Kidney (tissue), 22 donors: Measurements from ENCODE around the gene TCL1A. TPM values are rescaled to one million over a fixed set of nuclear protein-coding genes. Genes with fewer than 3 reads are reported as not detected.
"Not testable (repeated sequence)": the region's sequence is repeated elsewhere in the genome, so short reads cannot be mapped to it uniquely, and the experiment has no call there.

ENCODE experiments used
- DNase-seq, 5 donors: peaks; one replicate each; pipeline ENCODE4 v3.0.0-alpha.2; 2013 to 2020
- FAIRE-seq: peaks from 2 replicates; lab custom pipeline; 2012; peaks lifted over from hg19 to GRCh38; lab: Jason Lieb, UNC
- H3K27ac ChIP-seq, 2 donors: one replicate each; pipeline ENCODE4 v1.7.0; 2013; ENCODE audit warnings: low read depth in 2 of 2, low read length in 2 of 2, inconsistent platforms in 1 of 2
- H3K27me3 ChIP-seq: one replicate; pipeline ENCODE4 v1.7.1; 2013; ENCODE audit warnings: low read length, inconsistent platforms; ENCODE audit not compliant: control insufficient read depth, insufficient read depth
- H3K36me3 ChIP-seq, 3 donors: one replicate each; pipeline versions ENCODE4 v1.7.0 to v1.7.1; 2013; ENCODE audit warnings: low read length in 3 of 3, control low read depth in 1 of 3, inconsistent platforms in 1 of 3; ENCODE audit not compliant: insufficient read depth in 3 of 3, control insufficient read depth in 2 of 3
- H3K4me1 ChIP-seq, 3 donors: one replicate each; pipeline versions ENCODE4 v1.7.0 to v1.7.1; 2013; ENCODE audit warnings: low read length in 3 of 3, inconsistent platforms in 1 of 3, low read depth in 1 of 3; ENCODE audit not compliant: control insufficient read depth in 2 of 3, insufficient read depth in 2 of 3
- H3K4me3 ChIP-seq, 3 donors: one replicate each; pipeline versions ENCODE4 v1.7.0 to v1.8.1; 2013; ENCODE audit warnings: low read length in 3 of 3, control low read depth in 1 of 3, inconsistent platforms in 1 of 3
- H3K9ac ChIP-seq, 3 donors: one replicate each; pipeline versions ENCODE4 v1.7.0 to v1.7.1; 2013; ENCODE audit warnings: low read length in 3 of 3, control low read depth in 1 of 3, inconsistent platforms in 1 of 3
- H3K9me3 ChIP-seq, 3 donors: one replicate each; pipeline versions ENCODE4 v1.7.0 to v1.7.1; 2013; ENCODE audit warnings: low read length in 3 of 3, control low read depth in 1 of 3, inconsistent platforms in 1 of 3; ENCODE audit not compliant: control insufficient read depth in 2 of 3, insufficient read depth in 1 of 3
- intact Hi-C: fragments of 100-400 bp; cut with DNase I; formaldehyde crosslinking; loops from one replicate; pipeline ENCODE4 v1.11.1; 2022
- long read RNA-seq, 10 donors: library from polyadenylated mRNA in 1 of 10; unstranded in 1 of 10; transcript quantifications; one replicate each; pipeline ENCODE4 v2.0.0 and lab custom pipeline, GENCODE V29; 2021 to 2026
- polyA plus RNA-seq: library from polyadenylated mRNA; stranded (reverse); fragments of 350-450 nt; fragmentation: Illumina TruSeq; extraction: RNeasy Lipid Tissue Mini Kit (QIAGEN cat#74804); gene quantifications from one replicate; pipeline ENCODE4 v1.2.3, GENCODE V29; 2014; ENCODE audit warnings: low read depth, low replicate concordance; ENCODE audit not compliant: insufficient read depth
- total RNA-seq: library from RNA; stranded (reverse); fragmentation: NEBNext Ultra II Directional; extraction: Animal tissue kit (Norgen Biotek cat#: 25700); gene quantifications from one replicate; pipeline ENCODE4 v1.2.1, GENCODE V29; 2021
- TF ChIP-seq, protein P1 (sequence below): IDR thresholded peaks from 3 replicates; pipeline ENCODE4 v1.5.1; 2012; ENCODE audit warnings: mild to moderate bottlenecking, moderate library complexity, borderline replicate concordance; ENCODE audit not compliant: insufficient read depth; ENCODE audit errors: extremely low read depth
- donor health status: control.
- donor health status: control.
- donor health status: control.
- donor health status: control.
- donor health status: control.
- donor health status: DM: yes; HTN: yes; CAD: no.
- donor health status: Normal renal cell carcinoma (clear cell type).

TCL1A gene, protein sequence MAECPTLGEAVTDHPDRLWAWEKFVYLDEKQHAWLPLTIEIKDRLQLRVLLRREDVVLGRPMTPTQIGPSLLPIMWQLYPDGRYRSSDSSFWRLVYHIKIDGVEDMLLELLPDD
- total RNA-seq (1.4 TPM), polyA plus RNA-seq (not detected)
- long read RNA-seq, donor 1, result 0 reads
- long read RNA-seq, donor 2, result 0 reads
- long read RNA-seq, donor 3, result 0 reads
- long read RNA-seq, donor 4, result 0 reads
- long read RNA-seq, donor 5, result 0 reads
- long read RNA-seq, donor 6, result 0 reads
- long read RNA-seq, donor 7, partial matches to known transcripts, result 0 of 1 reads
- long read RNA-seq, donor 7, other reads (novel, unspliced or antisense), result 0 of 1 reads
- long read RNA-seq, donor 8, result 0 reads
- long read RNA-seq, donor 9, result 0 reads
- long read RNA-seq, donor 10, result 0 reads

DNA sequence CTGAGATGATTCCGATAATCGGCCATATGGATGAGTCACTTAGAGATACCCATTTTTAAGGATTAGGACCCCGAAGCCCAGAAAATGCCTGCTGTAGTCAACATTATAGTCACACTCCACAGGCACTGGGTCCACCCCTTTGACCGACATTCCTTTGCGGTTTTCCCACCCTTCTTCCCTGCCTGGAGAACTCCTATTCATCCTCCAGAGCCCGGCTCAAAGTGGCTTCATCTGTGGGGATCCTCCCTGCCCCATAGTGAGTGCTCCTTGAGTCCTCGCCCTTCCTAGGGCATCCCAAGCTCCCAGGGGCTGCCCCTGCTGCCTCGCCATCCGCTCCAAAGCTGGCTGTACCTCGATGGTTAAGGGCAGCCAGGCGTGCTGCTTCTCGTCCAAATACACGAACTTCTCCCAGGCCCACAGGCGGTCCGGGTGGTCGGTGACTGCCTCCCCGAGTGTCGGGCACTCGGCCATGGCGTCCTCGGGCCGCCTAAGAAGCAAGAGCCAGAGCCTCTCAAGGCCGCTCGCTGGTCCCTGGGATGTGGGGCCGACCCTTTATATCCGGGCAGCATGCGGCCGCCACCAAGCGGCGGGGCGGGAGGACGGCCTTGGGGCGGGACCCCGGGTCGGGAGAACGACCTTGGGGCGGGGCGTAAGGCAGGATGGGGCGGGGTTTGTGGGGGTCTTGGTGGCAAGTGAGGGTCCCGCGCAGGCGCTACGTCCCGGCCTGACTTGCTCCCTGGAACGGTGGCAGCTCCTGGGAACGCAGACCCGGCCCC, at the start of gene TCL1A:
Gene TCL1A, minus strand, starts transcription at position 530 of the 776 bp plus-strand sequence. Its CDS starts 59 bp downstream, at position 471.
- no peaks in the 10 kb centered on the region for H3K36me3 ChIP-seq
- no peak within 1 kb of the TSS for H3K27ac ChIP-seq
- DNase-seq (peak in 1 of 5 donors; percentile 74), FAIRE-seq (no peak)
- no peaks in the 10 kb centered on the region for H3K27me3 ChIP-seq
- H3K4me1 ChIP-seq, result no peaks in the 10 kb centered on the region
- intact Hi-C loops, result no loop called here
- H3K4me3 ChIP-seq, result no peak within 1 kb of the TSS
- no peaks in the 10 kb centered on the region for H3K9me3 ChIP-seq
- TF ChIP-seq, protein P1, sequence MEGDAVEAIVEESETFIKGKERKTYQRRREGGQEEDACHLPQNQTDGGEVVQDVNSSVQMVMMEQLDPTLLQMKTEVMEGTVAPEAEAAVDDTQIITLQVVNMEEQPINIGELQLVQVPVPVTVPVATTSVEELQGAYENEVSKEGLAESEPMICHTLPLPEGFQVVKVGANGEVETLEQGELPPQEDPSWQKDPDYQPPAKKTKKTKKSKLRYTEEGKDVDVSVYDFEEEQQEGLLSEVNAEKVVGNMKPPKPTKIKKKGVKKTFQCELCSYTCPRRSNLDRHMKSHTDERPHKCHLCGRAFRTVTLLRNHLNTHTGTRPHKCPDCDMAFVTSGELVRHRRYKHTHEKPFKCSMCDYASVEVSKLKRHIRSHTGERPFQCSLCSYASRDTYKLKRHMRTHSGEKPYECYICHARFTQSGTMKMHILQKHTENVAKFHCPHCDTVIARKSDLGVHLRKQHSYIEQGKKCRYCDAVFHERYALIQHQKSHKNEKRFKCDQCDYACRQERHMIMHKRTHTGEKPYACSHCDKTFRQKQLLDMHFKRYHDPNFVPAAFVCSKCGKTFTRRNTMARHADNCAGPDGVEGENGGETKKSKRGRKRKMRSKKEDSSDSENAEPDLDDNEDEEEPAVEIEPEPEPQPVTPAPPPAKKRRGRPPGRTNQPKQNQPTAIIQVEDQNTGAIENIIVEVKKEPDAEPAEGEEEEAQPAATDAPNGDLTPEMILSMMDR, result no peak
- H3K9ac ChIP-seq, result no peak within 1 kb of the TSS

DNA sequence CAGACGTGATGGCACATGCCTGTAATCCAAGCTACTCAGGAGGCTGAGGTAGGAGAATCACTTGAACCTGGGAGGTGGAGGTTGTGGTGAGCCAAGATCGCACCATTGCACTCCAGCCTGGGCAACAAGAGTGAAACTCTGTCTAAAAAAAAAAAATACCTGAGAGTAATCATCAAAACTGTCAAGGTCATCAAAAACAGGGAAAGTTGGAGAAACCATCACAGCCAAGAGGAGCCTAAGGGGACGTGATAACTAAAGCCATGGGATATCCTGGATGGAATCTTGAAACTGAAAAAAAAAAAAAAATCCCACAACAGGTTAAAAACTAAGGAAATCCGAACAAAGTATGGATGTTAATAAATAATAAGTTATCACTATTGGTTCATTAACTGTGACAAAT, 49.1 kb upstream of the TCL1A start:
- H3K9me3 ChIP-seq, H3K36me3 ChIP-seq, FAIRE-seq, intact Hi-C loops, H3K4me3 ChIP-seq, H3K27me3 ChIP-seq, DNase-seq, H3K4me1 ChIP-seq, H3K27ac ChIP-seq, H3K9ac ChIP-seq: not testable (repeated sequence)

DNA sequence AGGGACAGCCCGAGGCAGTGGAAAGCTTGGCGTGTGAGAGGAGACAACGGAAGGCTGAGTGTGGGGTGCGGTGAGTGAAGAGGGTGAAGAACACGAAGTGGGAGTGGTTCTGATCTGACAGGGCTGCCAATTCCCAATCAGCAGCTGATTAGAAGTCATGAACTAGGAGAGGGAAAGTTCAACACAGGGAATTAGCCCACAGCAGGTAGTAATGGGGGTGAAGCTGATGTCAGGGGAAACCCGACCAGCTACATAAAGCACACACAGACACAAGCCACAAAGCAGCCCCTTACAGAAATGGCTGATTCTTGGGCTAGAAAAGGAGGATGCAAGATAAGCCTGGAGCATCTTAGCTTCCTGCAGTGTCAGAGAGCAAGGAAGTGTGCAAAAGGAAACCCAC, 47.5 kb upstream of the TCL1A start:
- Histone ChIP-seq H3K36me3 (no peaks in the 10 kb centered on the region), H3K4me3 (no peak overlapping the region), H3K27ac (no peak overlapping the region), H3K27me3 (no peaks in the 10 kb centered on the region), H3K9me3 (no peaks in the 10 kb centered on the region), H3K4me1 (no peaks in the 10 kb centered on the region), H3K9ac (no peak overlapping the region)
- no peak for FAIRE-seq
- TF ChIP-seq, protein P1, result no peak
- intact Hi-C loops, result no loop called here
- DNase-seq, result no peak

DNA sequence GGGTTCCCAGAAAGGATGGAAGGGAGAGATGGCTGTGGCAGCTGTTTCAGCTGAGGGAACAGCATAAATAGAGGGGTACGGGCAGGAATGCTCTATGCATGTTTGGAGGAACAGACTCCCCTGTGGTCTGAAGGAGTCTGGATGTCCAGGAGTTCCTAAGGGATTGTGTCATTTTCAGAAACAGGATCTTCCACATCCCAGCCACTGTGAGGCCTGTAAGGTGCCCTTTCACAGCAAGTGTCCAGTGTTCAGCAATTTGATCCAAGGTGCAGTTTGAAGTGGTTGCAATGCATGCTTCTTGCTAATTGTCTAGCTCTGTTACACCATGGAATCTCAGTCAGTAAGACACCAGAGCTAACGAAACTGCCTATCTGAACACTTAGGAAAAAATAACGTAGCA, 46.7 kb upstream of the TCL1A start:
- no peak overlapping the region for H3K27ac ChIP-seq
- DNase-seq (no peak), FAIRE-seq (no peak)
- no peaks in the 10 kb centered on the region for H3K4me1 ChIP-seq
- TF ChIP-seq, protein P1, result no peak
- H3K27me3 ChIP-seq, result no peaks in the 10 kb centered on the region
- intact Hi-C loops, result no loop called here
- H3K9me3 ChIP-seq, result no peaks in the 10 kb centered on the region
- no peak overlapping the region for H3K9ac ChIP-seq
- no peaks in the 10 kb centered on the region for H3K36me3 ChIP-seq
- H3K4me3 ChIP-seq, result no peak overlapping the region
